ENCODE measurements around the gene MBD1.
"Not testable (repeated sequence)": the region's sequence is repeated elsewhere in the genome, so short reads cannot be mapped to it uniquely, and the experiment has no call there.

The MBD1 gene

DNA sequence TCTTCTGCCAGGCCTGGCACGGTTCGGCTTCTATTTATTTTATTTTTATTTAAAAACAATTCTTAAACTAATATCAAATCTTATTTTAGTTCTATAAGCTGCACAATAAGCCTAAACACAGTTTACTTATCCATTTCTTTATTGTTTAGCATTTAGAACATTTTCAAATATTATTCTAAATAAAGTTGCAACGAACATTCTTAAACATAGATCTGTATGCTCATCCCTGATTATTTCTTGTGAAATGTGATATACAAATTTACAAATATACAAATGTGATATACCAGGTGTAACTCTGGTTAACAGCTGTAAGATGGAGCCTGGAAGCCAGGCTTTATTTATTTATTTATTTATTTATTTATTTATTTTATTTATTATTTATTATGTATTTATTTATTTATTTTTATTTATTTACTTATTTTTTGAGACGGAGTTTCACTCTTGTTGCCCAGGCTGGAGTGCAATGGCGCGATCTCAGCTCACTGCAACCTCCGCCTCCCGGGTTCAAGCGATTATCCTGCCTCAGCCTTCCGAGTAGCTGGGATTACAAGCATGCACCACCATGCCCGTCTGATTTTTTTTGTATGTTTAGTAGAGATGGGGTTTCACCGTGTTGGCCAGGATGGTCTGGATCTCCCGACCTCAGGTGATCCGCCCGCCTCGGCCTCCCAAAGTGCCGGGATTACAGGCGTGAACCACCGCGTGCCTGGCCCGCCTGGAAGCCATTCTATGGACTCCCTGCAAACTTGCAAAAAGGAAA lies 7.2 kb upstream of the MBD1 start:
- DNase-seq: not testable (repeated sequence)

DNA sequence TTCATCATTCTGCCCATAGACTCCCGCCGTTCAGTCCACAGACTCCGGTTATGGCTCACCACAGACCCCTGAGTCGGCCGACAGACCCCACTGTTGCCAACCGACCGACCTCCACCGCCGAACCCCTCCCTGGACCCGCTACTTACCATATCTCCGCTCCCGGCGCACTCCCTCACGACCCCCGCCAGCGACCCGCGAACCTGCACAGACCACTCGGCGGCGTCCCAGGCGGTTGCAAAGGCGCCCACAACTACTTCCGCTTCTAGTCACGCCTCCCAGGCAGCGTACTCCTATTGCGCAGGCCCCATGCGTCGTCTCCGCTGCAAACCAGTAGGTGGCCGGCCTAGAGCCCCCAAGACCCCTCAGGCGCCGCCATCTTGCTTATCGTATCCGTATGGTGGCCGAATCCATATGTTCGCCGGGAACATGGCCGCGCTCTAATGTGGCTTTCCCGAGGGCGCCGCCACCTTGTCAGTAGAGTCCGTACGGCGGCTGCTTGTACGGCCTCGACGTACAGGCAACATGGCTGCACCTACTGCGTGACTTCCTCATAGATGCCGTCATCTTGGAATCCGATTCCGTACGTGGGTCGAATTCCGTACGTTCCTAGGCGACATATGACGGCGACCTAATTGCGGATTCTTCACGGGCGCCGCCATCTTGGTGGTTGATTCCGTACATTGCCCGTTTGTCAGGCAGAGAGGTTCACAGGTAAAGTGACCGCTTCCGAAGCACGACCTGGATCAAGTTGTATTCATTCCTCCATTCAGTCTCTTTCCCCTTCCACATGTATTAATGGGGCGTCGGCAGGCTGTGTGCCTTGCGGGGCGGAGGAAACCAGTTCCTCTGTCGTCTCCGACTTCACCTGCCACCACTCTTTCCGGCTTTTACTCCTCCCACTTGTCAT lies 6.4 kb upstream of the MBD1 start, which contains the start of gene CXXC1:
Gene CXXC1 (minus strand): TSS at position 252 of the 907 bp plus-strand sequence. CDS start 103 bp downstream, at position 149.
- peak; percentile 84 for DNase-seq

DNA sequence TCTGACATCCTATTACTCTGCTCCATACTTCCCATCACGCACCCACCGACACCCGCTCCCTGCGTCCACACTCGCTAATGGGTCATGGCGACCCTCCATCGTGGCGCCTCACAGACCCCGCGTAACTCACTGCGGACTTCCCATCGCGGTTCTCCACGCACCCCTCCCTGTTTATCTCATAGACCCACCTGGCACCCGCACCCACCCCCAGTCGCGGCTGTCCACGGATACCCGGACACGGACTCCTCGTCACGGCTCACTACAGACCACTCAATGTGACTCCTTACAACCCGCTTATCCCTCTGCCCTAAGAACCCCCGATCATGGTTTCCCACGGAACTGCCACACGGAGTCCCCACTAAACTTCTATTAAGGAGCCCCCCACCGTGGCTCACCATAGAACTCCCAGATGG lies 5.7 kb upstream of the MBD1 start:
- DNase-seq: no peak

DNA sequence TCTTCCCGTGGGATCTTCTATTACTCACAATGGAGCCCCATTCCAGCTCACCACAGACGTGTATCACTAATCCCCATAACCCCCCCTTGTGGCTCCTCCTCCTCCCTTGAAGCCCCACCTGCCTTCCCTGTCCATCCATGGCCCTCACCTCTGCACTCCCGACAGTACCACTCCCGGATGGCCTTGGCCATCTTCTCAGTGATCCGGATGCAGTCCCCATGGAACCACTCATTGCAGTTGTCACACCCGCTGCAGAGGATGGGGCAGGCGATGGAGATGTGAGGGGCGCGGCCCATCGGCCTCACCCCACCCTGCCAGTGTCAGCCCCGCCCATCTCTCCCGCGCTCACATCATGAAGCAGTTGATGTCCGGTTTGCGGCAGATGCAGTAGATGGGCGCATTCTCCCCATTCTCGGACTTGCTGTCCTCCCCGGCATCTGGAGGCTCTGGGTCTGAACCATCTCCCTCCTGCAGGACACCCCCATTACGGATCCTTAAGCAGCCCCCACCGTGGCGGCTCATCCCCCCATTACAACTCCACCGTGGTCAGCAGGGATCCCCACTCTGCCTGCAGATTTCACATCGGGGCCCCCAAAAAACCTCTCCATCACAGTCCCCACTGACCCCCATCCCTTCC lies 5.2 kb upstream of the MBD1 start:
- no peak for DNase-seq

DNA sequence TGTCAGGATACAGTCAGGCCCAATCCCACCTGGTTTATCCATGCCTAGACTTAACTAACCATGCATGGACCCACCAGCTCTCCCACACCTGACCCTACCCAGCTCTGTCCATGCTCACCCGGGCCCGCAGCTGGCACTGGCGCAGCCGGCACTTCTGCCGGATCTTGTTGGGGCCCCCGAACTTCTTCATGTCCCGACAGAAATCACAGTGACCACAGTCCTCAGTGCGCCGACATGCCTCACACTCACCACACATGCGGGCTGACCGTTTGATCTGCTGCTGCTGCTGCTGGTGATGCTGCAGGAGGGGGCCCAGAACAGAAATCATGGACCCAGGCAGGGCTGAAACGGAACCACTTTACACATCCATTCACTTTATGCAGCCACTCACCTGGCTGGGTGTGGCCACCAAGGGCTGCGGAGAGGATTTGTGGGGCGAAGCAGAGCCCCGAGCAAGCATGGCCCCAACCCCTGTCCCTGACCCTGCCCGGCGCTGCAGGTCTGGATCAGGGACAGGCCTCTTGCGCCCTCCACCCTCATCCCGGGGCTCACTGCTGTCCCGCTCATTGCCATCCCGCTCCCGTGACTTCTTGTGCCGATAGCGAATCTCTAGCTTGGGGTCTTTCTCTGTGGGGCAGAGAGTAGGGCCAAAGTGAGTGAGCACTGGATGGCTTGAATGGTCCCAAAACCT lies 4.5 kb upstream of the MBD1 start:
- DNase-seq: no peak

DNA sequence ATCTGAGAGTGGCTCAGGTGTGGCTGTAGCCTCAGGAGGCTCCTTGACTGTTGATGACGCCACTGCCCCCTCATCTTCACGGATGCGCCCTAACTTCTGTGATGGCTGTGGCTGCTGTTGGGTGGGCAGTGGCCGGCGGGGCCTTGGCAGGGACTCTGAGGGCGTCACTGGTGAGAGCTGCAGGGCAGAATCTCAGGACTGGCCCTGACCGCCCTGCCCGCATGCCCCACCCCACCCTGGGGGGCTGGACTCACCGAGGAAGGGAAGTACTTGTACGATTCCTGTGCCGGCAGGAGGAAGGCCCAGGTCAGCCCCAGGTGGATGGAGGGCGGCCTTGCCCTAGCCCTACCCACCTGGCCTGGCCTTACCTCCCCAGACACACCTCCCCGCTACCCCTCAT lies 3.7 kb upstream of the MBD1 start:
- no peak for DNase-seq

DNA sequence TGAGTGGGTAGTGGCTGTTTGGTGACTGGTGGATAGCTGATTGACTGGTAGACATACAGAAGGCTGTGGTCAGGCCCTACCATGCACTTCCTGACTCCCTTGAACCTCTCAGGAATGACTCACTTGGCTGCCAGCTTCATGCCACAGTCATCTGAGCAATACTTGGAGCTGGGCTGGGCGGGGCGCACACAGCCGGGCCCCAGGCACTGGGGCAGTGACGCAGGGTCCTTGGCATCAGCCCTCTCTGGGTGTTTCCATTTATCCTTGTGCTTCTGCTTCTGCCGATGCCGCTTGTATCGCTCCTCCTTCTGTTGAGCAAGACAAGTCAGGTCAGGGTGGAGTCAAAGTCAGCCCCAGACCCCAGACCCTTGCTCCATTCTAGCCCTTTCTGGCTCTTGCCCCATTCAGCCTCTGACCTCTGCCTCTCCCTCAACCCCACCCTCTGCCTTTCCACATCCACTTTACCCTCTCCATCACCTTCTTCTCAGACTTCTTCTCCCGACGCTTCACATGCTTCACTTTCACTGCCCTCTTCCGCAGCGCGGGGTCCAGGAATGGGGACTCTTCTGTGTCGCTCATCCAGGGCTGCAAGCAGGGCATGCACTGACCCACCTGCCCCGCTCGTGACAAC lies 3.0 kb upstream of the MBD1 start:
- DNase-seq: no peak

DNA sequence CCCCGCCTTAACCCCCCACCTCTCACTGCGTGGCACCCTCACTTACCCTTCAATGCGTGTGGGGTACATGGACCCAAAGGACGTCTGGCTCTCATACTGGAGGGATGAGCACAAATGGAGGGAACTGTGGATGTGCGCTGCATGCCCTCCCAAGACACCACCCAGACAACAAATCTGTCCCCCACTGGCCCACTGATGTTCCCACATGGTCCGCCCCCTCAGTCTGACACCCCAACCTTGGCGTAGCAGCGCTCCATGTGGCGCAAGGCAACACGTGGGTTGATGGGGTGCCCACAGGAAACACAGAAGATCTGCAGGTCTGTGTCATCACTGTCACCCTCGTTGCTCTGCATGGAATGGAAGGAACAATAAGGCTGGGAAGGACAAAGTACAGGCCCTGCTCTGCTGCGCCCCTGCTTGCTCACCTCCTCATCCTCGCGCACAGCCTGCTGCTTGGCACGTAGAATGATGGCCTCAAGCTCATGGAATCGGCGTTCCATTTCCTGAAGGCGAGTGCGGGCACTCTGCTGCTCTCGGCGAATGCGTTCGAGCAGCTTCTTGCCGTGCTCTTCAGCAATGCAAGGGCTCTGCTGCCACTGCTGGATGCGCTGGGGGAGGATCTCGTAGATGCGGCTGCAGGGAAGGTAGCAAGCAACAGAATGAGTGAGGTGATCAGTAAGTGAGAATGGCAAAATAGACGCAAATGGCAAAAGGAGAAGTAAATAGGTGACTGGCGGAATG lies 2.3 kb upstream of the MBD1 start:
- DNase-seq: no peak

DNA sequence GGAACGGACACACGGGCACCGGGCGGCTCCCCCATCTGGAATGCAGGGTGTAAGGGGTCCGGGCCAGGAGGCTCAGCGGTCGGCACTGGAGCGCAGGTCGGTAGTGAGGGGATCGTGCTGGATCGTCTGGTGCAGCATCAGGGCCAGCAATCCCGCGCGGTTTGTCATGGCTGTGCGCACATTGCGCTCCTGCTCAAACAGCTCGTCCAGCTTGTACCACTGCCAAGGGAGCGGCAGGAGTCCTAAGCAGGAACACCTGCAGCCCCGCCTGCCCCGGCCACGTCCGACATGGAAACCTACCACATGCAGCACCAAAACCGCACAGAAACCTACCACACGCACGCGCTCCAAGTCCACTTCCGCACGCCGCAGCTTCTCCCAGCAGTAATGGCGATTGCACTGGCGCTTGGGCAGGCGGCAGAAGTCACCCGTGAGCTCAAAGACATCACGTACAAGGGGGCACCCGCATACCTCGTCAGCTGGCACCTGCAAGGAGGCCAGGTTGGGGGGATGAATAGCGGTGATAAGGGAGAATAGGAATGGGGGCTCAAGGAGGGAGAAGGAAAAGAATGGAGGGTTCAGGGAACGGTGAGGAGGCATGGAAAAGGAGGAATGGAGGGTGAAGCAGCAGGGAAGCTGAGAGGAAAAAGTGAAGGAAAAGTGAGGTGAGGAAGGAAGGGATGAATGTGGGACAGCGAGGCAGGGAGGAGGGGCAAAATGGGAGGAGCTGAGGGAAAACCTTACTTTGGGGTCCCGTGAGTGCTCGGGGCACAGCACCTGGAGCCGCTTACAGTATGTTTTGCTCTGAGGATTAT lies 1.4 kb upstream of the MBD1 start:
- no peak for DNase-seq

DNA sequence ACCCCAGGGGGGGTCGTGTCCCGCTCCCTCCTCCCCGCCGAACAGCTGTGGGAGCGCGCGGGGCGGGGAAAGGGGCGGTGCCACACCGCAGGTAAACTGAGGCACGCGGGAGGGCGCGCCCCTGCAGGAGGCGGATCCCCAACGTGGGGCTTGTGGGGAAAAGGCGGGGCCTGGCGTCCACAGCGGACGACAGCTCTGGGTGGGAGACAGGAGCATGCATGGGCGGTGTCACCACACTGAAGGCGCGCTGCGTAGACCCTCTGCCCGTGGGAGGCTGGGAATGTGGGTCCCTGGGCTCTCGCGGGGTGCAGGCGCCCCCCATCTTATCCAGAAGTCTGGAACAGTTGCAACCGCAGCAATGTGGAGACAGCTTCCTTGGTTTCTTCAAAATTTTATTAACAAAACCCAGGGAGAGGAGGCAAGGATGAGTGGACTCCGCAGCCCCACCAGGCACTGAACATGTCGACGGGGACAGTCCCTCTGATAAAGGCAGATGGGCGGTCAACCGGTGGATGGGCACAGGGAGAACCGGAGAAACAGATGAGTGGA lies 723 bp upstream of the MBD1 start:
- DNase-seq: no peak

DNA sequence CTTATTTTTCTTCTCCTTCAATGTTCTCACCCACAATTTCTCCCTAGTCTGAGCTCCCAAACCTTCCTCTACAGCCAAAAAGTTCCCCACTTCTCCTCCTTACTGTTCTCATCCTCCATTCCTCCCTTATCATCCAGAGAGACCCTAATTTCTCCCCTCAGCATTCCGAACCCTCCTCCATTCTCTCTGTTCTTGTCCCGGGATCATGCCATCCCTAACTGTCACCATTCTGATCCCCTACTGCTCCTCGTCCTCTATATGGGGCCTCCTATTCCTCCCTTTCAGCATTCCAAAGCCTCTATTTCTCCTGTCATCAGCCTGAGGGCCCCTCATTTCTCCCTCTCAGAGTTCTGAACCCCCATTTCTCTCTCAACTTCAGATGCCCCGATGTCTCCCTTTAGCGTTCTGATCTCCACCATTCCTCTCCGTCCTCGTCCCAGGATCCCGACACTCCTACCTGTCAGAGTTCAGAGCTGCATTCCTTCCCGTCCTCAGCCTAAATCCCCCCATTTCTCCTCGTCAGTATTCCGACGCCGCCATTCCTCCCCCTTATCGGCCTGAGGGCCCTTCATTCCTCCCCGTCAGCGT lies 522 bp downstream of the MBD1 start:
- no peak for DNase-seq

DNA sequence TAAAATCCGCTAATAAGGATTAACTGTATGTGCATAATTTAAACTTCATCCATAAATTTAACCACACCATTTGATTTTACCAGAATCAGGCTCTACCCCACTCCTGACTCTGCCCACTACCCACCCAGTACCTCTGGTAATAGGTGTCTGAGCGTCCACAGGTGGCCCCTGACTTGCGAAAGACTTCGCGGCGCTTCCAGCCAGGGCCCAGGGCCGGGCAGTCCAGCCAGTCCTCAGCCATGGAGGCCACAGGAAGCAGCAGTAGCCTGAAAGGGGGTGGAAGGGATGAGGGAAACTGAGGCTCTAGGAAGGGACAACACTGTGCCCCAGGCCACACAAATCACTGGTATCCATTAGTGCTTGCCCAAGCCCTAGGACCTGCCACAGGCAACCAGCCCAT lies 1.6 kb downstream of the MBD1 start:
- DNase-seq: no peak

DNA sequence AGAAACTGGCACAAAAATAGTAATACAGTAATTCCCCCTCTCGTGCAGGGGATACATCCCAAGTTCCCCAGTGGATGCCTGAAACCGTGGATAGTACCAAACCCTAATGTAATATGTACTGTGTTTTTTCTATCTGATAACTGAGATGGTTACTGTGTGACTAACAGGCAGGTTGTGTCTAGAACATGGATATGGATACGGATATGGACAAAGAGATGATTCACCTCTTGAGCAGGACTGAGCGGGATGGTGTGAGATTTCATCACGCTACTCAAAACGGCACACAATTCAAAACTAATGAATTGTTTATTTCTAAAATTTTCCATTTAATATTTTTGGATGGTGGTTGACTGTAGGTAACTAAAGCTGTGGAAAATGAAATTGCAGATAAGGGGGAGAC lies 3.4 kb downstream of the MBD1 start:
- no peak for DNase-seq

DNA sequence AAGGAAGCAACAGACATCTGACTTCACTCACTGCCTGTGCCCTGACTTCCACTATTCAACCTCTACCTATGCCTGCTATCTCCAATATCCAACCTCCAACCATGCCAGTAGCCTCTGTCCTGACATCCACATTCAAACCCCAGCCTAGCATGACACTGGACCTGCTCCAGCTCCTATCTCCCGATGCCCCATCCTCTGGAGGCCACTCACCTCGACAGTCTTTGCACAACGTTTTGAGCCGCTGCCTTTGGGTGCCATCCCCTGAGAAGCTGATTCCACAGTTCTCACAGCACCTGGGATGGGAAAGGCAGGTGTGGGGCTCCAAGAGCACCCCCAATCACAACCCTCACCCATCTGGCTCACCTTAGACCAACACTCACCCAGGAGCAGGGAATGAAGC lies 4.9 kb downstream of the MBD1 start:
- no peak for DNase-seq

DNA sequence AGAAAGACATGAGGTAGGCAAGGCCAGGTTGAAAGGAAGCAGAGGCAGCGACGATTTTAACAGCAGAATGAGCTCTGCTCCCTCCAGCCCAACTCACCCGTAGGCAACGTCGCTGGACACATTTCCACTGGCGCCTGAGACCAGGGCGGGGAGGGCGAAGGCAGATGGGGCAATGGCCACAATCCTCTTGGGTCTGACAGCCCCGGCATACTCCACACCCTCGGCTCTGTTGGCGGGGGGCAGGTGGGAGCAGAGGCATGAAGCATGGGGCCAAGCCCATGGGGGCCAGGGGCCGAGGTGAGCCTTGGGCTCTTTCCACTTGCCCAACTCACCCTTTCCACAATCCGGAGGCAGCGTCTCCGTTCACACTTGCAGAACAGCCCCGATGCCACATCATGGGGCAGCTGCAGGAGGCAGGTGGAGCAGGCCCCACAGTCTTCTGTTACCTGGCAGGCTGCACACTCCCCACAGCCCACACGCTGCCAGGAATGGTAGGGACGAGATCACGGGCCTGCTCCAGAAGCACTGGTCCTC lies 5.8 kb downstream of the MBD1 start:
- no peak for DNase-seq

DNA sequence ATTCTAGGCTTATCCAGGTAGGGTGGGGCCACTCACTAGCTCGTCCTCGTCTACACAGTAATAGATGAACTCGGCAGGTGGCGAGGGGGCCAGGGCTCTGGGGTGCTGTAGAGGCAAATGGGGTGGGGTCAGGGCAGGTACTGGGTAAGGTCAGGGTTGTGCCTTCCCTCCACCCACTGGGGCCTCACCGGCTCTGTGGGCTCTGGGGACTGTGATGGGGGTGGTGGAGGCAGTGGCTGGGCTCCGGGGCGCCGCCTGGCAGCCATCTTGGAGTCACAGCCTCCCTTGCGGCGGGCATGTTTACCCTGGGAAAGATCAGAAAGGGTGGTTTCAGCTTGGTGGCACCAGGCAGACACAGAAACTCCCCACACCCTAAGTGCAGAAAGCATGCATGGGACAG lies 6.4 kb downstream of the MBD1 start:
- no peak for DNase-seq

DNA sequence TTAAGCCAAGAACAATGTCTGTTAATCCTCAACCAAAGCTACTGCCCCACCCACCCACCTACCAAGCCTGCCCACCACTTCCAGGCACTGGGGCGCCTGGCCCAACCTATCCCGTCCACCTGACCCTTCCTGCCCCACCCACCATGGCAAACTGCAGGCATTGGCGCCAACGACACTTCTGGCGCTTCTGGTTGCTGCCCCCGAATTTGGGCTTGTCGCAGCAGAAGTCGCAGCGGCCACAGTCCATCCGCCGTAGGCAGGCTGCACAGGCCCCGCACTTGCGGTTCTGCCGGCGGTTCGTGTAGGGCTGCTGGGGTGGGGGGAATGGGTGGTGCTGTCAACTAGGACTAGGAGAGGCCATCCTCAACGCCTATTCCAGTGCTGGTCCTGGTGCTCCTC lies 7.3 kb downstream of the MBD1 start:
- DNase-seq: no peak

DNA sequence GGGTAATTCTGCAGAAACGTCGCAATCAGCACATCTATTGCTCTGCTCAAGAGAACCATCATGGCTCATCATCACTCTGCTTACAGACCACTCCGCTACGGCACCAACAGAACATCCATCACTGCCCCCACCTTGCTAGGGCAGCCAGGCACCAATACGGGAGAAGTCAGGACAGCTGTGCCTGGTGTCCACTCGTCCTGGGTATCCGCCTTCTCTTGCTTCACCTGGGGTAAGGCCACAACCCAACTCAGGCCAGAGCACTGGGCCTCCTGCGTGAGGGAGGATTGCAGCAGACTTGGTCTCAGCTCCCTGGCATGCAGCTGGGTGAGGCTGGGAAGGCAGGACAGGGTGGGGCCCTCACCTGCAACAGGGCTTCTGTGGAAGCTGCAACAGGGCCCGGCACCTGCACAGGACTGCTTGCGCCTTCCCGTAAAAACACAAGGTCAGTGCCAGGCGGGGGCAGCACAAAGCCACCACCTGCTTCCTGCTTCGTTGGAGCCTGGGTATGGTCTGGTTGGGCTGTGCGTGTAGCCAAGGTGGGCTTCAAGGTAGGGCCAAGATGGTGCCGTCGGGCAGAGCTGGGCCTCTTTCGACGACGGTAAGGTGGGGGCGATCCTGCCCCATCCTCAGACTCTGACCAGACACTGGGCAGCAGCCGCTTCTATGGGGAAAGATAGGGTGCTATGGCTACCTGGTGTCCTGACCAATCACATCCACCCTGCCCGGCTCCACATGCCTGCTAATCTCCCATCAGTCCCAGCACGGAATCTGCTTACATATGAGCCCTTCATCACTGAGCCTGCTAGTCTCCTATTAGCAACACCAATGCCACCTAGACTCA lies 7.9 kb downstream of the MBD1 start:
- DNase-seq: no peak

DNA sequence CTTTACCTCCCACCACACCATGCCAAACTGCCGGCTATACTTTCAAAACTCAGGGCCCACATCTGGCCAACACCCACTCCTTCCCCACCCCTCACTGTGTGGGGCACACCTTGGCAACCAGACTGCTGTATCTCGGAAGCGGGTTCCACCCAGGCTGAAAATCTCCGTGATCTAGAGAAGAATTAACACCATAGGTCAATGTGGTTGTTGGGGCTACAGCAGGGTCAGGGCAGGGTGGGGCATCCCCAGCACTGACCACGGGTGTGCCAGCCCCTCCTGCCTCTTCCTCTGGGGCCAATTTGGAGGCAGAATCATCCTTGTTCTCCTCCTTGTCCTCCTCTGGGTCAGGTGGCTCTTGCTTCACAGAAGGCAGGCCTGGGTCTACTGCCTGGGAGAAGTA lies 8.8 kb downstream of the MBD1 start:
- no peak for DNase-seq

All from NCI-H187 treated with DMSO at 0.1 percent for 48 hours (cell line).